ENCODE measurements around the gene WDR64. TPM values are rescaled to one million over a fixed set of nuclear protein-coding genes. Genes with fewer than 3 reads are reported as not detected.
A peak's percentile ranks its signal among the peaks of the same experiment; 100 is the strongest.

Gene WDR64
- total RNA-seq = under 1 TPM in 2 of 4 donors, not detected in 2; 0.29 to 0.54 TPM
- not detected for polyA plus RNA-seq
- long read RNA-seq, donor 1 = 0 reads
- long read RNA-seq, donor 2 = 0 reads
- long read RNA-seq, donor 3 = 0 reads
- long read RNA-seq, donor 4 = 0 reads

GRCh38 chr1:241652012-241652411 is at the start of gene WDR64:
WDR64 (plus strand) TSS chr1:241652281; CDS start chr1:241652485, 204 bp downstream.
- intact Hi-C loops (cut with DNase I) = no loop called here
- DNase-seq = no peak

GRCh38 chr1:241603731-241604245 is 48.3 kb upstream of the WDR64 start:
- ATAC-seq = no peak
- Histone ChIP-seq H3K27ac (ENCODE audit: low read length) (no peak overlapping the region), H3K27me3 (ENCODE audit: control insufficient read depth, insufficient read depth) (no peaks in the 10 kb centered on the region), H3K9me3 (ENCODE audit: control insufficient read depth, low read length) (no peaks in the 10 kb centered on the region), H3K4me1 (ENCODE audit: control insufficient read depth, insufficient read depth, low read length) (no peaks in the 10 kb centered on the region), H3K4me3 (ENCODE audit: low read length) (no peak overlapping the region)
- intact Hi-C loops (cut with DNase I) = loop anchor here in 1 of 4 donors (10.0 kb wide), 1 partner anchor 241 kb away; the partner anchor contains the start of gene EXO1
- no peak for DNase-seq
- 68% methylated on average over 3 of the region's 3 CpGs for WGBS

More at GRCh38 chr1:241652012-241652411, at the start of gene WDR64:
- Histone ChIP-seq H3K4me3 (ENCODE audit: low read length) (no peak within 1 kb of the TSS), H3K9me3 (ENCODE audit: control insufficient read depth, low read length) (no peaks in the 10 kb centered on the region), H3K4me1 (ENCODE audit: control insufficient read depth, insufficient read depth, low read length) (no peaks in the 10 kb centered on the region), H3K27ac (ENCODE audit: low read length) (no peak within 1 kb of the TSS), H3K27me3 (ENCODE audit: control insufficient read depth, insufficient read depth) (no peaks in the 10 kb centered on the region)
- ATAC-seq = no peak
- WGBS = 91% methylated on average over 4 of the region's 4 CpGs

- no peak overlapping the region for H3K27ac ChIP-seq (ENCODE audit: low read length)
- no peaks in the 10 kb centered on the region for H3K27me3 ChIP-seq (ENCODE audit: control insufficient read depth, insufficient read depth)
- H3K4me3 ChIP-seq (ENCODE audit: low read length) = no peak overlapping the region
- no peaks in the 10 kb centered on the region for H3K9me3 ChIP-seq (ENCODE audit: control insufficient read depth, low read length)
- WGBS = 72% methylated on average over 9 of the region's 9 CpGs
- intact Hi-C loops (cut with DNase I) = loop anchor here in 1 of 4 donors (10.0 kb wide), 1 partner anchor 240 kb away; the partner anchor contains the start of gene EXO1
- no peaks in the 10 kb centered on the region for H3K4me1 ChIP-seq (ENCODE audit: control insufficient read depth, insufficient read depth, low read length)
- DNase-seq = no peak
- no peak for ATAC-seq
These were observed 46.8 kb upstream of the WDR64 start for GRCh38 chr1:241605146-241605805.

DNA sequence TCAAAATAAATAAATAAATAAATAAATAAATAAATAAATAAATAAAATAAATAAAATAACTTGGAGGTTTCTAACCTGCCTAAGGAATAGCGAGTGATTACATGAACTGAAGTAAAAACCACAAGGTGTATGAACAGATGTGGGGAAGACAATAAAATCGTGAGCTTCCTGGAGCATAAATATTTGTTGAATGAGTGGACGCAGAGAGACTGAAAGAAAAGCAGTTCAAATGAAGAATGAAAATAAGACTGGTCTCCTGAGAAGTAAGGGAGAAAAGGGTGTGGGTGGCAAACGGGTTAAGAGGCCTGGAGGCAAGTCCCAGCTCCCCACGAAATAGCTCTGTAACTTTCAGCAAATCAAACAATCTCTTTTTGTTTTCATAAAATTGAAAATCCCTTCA is 45.5 kb upstream of the WDR64 start:
- Histone ChIP-seq H3K4me3 (ENCODE audit: low read length) (no peak overlapping the region), H3K9me3 (ENCODE audit: control insufficient read depth, low read length) (no peaks in the 10 kb centered on the region), H3K27ac (ENCODE audit: low read length) (no peak overlapping the region), H3K27me3 (ENCODE audit: control insufficient read depth, insufficient read depth) (no peaks in the 10 kb centered on the region), H3K4me1 (ENCODE audit: control insufficient read depth, insufficient read depth, low read length) (no peaks in the 10 kb centered on the region)
- no peak for ATAC-seq
- 87% methylated on average over 5 of the region's 5 CpGs for WGBS
- intact Hi-C loops (cut with DNase I) = loop anchor here in 1 of 4 donors (10.0 kb wide), 1 partner anchor 238 kb away; the partner anchor contains the start of gene EXO1
- no peak for DNase-seq

GRCh38 chr1:241607497-241607896 is 44.6 kb upstream of the WDR64 start:
- intact Hi-C loops (cut with DNase I) = loop anchor here in 1 of 4 donors (10.0 kb wide), 1 partner anchor 237 kb away; the partner anchor contains the start of gene EXO1
- DNase-seq (no peak), ATAC-seq (no peak)
- no peaks in the 10 kb centered on the region for H3K9me3 ChIP-seq (ENCODE audit: control insufficient read depth, low read length)
- no peak overlapping the region for H3K4me3 ChIP-seq (ENCODE audit: low read length)
- no peak overlapping the region for H3K27ac ChIP-seq (ENCODE audit: low read length)
- no peaks in the 10 kb centered on the region for H3K4me1 ChIP-seq (ENCODE audit: control insufficient read depth, insufficient read depth, low read length)
- H3K27me3 ChIP-seq (ENCODE audit: control insufficient read depth, insufficient read depth) = no peaks in the 10 kb centered on the region

DNA sequence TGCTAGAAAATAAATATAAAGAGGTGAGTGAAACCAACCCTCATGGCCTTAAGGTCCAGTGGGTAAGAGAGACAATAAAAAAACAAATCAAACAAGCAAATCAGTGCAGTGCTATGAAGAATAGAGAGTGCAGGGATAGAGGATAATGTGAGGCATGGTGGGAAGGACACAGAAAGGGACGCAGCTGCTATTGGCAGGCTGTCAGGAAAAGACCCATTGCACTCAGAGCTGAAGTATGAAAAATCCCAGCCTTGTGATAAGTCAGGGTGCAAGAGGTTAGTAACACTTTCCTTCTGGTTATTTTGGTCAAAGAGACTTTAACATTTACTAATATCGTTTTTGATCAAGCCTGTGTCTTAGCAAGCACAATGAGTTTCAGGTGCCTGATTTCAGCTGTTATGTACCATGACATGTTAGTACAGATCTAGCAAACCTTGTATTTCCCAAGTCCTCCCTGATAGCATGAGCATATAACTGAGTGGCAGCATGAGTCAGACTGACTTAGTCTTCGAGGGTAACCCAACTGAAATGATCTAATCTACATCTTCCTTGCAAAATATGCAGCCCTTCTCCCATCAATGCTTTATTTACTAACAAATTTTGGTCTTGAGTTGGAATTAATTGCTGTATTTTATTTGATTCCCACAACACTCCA is 43.6 kb upstream of the WDR64 start:
- Histone ChIP-seq H3K27me3 (ENCODE audit: control insufficient read depth, insufficient read depth) (no peaks in the 10 kb centered on the region), H3K4me1 (ENCODE audit: control insufficient read depth, insufficient read depth, low read length) (no peaks in the 10 kb centered on the region), H3K4me3 (ENCODE audit: low read length) (no peak overlapping the region), H3K9me3 (ENCODE audit: control insufficient read depth, low read length) (no peaks in the 10 kb centered on the region), H3K27ac (ENCODE audit: low read length) (no peak overlapping the region)
- ATAC-seq (no peak), DNase-seq (no peak)
- 18% methylated on average over 3 of the region's 3 CpGs for WGBS
- intact Hi-C loops (cut with DNase I) = loop anchor here in 1 of 4 donors (10.0 kb wide), 1 partner anchor 236 kb away; the partner anchor contains the start of gene EXO1

DNA sequence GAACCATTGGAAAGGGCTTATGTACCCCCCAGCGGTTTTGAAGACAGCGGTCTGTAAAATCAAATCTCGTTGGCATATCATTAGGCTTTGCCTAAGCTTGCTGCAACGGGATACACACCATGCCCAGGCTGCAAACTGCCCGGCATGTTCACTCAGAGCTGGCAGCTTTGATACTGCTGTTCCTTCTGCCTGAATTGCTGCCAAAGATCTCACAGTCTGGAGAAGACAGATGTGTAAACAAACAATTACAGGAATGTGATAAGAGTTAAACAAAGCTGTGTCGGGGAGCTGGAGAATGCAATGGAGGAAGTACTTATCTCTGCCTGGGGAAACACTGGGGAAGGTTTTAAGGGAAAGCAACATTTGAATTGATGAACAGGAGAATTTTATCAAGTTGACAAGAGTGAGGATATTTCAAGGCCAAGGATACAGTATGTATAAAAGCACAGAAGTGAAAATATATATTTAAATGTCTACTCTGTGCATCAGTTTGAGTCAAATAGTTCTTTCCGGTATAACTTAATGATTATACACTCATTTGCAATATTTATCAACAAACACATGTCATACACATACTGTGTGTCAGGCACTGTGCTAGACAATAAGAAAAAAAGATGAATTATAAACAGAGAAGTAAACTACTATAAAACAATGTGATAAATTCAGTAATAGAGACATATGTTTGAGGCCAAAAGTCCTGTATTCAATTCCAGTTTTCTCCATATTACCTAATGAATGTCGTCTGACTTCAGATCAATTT is 41.8 kb upstream of the WDR64 start:
- DNase-seq (peak in 1 of 3 donors; percentile 32), ATAC-seq (peak; percentile 70 to 81)
- no peak overlapping the region for H3K27ac ChIP-seq (ENCODE audit: low read length)
- H3K4me3 ChIP-seq (ENCODE audit: low read length) = no peak overlapping the region
- no peaks in the 10 kb centered on the region for H3K9me3 ChIP-seq (ENCODE audit: control insufficient read depth, low read length)
- intact Hi-C loops (cut with DNase I) = loop anchor here in 3 of 4 donors (10.0 kb wide), 4 partner anchors 75 to 395 kb away; partner anchors contain the start of gene KMO (in 1 of the 3)
- WGBS = 34% methylated on average over 8 of the region's 8 CpGs
- no peaks in the 10 kb centered on the region for H3K27me3 ChIP-seq (ENCODE audit: control insufficient read depth, insufficient read depth)
- no peaks in the 10 kb centered on the region for H3K4me1 ChIP-seq (ENCODE audit: control insufficient read depth, insufficient read depth, low read length)

DNA sequence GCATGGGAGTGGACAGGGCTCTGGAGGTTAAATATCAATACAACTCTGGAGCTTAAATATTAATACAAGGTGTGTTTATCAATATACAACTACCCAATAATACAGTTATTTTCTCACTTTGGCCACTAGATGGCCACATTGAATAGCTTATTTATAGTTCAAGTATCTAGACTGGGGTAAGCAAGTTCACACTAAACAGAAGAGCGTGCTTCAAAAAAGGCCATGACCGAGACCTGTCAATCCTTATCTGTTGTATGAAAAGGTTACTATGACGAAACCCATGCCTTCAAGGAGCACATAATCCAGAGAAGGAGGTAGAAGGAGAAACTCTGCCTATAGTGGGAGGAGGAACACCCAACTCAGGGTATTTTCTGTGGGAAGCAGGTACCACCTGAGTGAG is 41.0 kb upstream of the WDR64 start:
- H3K27ac ChIP-seq (ENCODE audit: low read length) = no peak overlapping the region
- WGBS = 4% methylated on average over 3 of the region's 3 CpGs
- ATAC-seq = peak; percentile 81 to 85

DNA sequence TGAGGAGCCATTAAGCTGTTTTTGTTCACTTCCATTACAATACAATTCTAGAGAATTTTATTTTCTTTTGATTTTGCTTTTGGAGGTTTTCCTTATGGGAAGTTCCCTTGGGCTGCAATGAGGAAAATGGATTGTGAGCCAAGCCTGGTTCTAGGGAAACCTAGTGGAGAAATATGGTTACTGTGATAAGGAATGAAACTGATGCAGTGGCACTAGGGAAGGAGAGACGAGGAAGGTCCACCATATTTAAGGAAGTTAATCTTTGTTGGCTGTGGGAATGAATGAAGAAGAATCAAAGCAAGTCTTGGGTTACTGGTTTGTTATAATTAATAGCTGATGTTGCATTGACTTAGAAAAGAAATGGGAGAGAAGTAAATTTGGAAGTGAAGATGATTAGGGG is 40.3 kb upstream of the WDR64 start:
- DNase-seq = no peak
- Histone ChIP-seq H3K9me3 (ENCODE audit: control insufficient read depth, low read length) (no peaks in the 10 kb centered on the region), H3K27me3 (ENCODE audit: control insufficient read depth, insufficient read depth) (no peaks in the 10 kb centered on the region), H3K27ac (ENCODE audit: low read length) (no peak overlapping the region), H3K4me3 (ENCODE audit: low read length) (no peak overlapping the region), H3K4me1 (ENCODE audit: control insufficient read depth, insufficient read depth, low read length) (no peaks in the 10 kb centered on the region)
- intact Hi-C loops (cut with DNase I) = loop anchor here in 3 of 4 donors (10.0 kb wide), 4 partner anchors 77 to 393 kb away; partner anchors contain the start of gene KMO (in 1 of the 3)
- ATAC-seq = no peak
- 72% methylated on average over 1 of the region's 1 CpG for WGBS

More for the DNA sequence above, 41.0 kb upstream of the WDR64 start:
- Histone ChIP-seq H3K4me3 (ENCODE audit: low read length) (no peak overlapping the region), H3K9me3 (ENCODE audit: control insufficient read depth, low read length) (no peaks in the 10 kb centered on the region), H3K4me1 (ENCODE audit: control insufficient read depth, insufficient read depth, low read length) (no peaks in the 10 kb centered on the region), H3K27me3 (ENCODE audit: control insufficient read depth, insufficient read depth) (no peaks in the 10 kb centered on the region)
- DNase-seq = no peak
- intact Hi-C loops (cut with DNase I) = loop anchor here in 3 of 4 donors (10.0 kb wide), 4 partner anchors 76 to 394 kb away; partner anchors contain the start of gene KMO (in 1 of the 3)

Measured in right cardiac atrium (tissue), 5 donors.